HEK293T (cell line): ENCODE measurements around the gene SHISA6.

Experiments used
- CTCF ChIA-PET: fragments of 350-600 bp; formaldehyde crosslinking; extraction: SDS; loops from one replicate; lab custom pipeline; 2021; ENCODE audit warnings: antibody characterized with exemption, inconsistent platforms; lab: Yijun Ruan, JAX
- POLR2A ChIA-PET: fragments of 350-600 bp; formaldehyde crosslinking; extraction: SDS; loops from one replicate; lab custom pipeline; 2020; ENCODE audit warnings: antibody characterized with exemption, inconsistent platforms; lab: Yijun Ruan, JAX
- DNase-seq: peaks from one replicate; pipeline ENCODE4 v3.0.0; 2012; ENCODE audit warnings: mixed read lengths; ENCODE audit errors: extremely low spot score
- ARNT ChIP-seq: fragments of 450-650 bp; IDR thresholded peaks from 2 replicates; pipeline ENCODE4 v1.6.1; 2017; ENCODE audit warnings: mild to moderate bottlenecking
- BHLHE40 ChIP-seq: fragments of 450-650 bp; IDR thresholded peaks from 2 replicates; pipeline ENCODE4 v1.6.1; 2016; ENCODE audit warnings: mild to moderate bottlenecking, moderate library complexity, borderline replicate concordance
- CTBP1 ChIP-seq: fragments of 450-650 bp; IDR thresholded peaks from 2 replicates; pipeline ENCODE4 v1.6.1; 2016; ENCODE audit warnings: borderline replicate concordance
- ELF4 ChIP-seq: fragments of 450-650 bp; IDR thresholded peaks from 2 replicates; pipeline ENCODE4 v1.6.1; 2017; ENCODE audit warnings: antibody characterized with exemption
- FOXA1 ChIP-seq: fragments of 450-650 bp; IDR thresholded peaks from 2 replicates; pipeline ENCODE4 v1.6.1; 2016; ENCODE audit warnings: mild to moderate bottlenecking
- FOXK2 ChIP-seq: fragments of 450-650 bp; IDR thresholded peaks from 2 replicates; pipeline ENCODE4 v1.6.1; 2016; ENCODE audit warnings: mild to moderate bottlenecking
- FOXM1 ChIP-seq: fragments of 450-650 bp; IDR thresholded peaks from 2 replicates; pipeline ENCODE4 v1.6.1; 2017; ENCODE audit warnings: mild to moderate bottlenecking, borderline replicate concordance
- HDGF ChIP-seq: fragments of 450-650 bp; IDR thresholded peaks from 2 replicates; pipeline ENCODE4 v1.6.1; 2017; ENCODE audit warnings: antibody characterized with exemption, borderline replicate concordance
- L3MBTL2 ChIP-seq: fragments of 450-650 bp; conservative IDR thresholded peaks from 2 replicates; pipeline ENCODE4 v1.6.1; 2016; ENCODE audit warnings: mild to moderate bottlenecking
- LEF1 ChIP-seq: fragments of 450-650 bp; IDR thresholded peaks from 2 replicates; pipeline ENCODE4 v1.6.1; 2017; ENCODE audit warnings: mild to moderate bottlenecking, borderline replicate concordance
- NFRKB ChIP-seq: fragments of 450-650 bp; IDR thresholded peaks from 2 replicates; pipeline ENCODE4 v1.6.1; 2016; ENCODE audit warnings: mild to moderate bottlenecking, moderate library complexity
- SP1 ChIP-seq: fragments of 450-650 bp; IDR thresholded peaks from 2 replicates; pipeline ENCODE4 v1.6.1; 2017
- SUZ12 ChIP-seq: fragments of 450-650 bp; IDR thresholded peaks from 2 replicates; pipeline ENCODE4 v1.6.1; 2016; ENCODE audit warnings: mild to moderate bottlenecking
- TARDBP ChIP-seq: fragments of 450-650 bp; IDR thresholded peaks from 2 replicates; pipeline ENCODE4 v1.6.1; 2016
- ZNF384 ChIP-seq: fragments of 450-650 bp; IDR thresholded peaks from 2 replicates; pipeline ENCODE4 v1.6.1; 2016
- TF ChIP-seq, protein P1 (sequence below): fragments of 450-650 bp; IDR thresholded peaks from 2 replicates; pipeline ENCODE4 v1.6.1; 2016

The SHISA6 gene

GRCh38 chr17:11221721-11222120 is 19.3 kb upstream of the SHISA6 start:
- TF ChIP-seq, protein P1, sequence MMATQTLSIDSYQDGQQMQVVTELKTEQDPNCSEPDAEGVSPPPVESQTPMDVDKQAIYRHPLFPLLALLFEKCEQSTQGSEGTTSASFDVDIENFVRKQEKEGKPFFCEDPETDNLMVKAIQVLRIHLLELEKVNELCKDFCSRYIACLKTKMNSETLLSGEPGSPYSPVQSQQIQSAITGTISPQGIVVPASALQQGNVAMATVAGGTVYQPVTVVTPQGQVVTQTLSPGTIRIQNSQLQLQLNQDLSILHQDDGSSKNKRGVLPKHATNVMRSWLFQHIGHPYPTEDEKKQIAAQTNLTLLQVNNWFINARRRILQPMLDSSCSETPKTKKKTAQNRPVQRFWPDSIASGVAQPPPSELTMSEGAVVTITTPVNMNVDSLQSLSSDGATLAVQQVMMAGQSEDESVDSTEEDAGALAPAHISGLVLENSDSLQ, result no peak
- TF ChIP-seq ZNF384 (no peak), FOXK2 (no peak), L3MBTL2 (no peak), FOXM1 (no peak), SP1 (no peak), BHLHE40 (no peak), TARDBP (no peak), HDGF (no peak), FOXA1 (no peak), ARNT (no peak), LEF1 (no peak)
- CTCF ChIA-PET, result no interaction called here
- POLR2A ChIA-PET, result no interaction called here

GRCh38 chr17:11238705-11239104 is 2.3 kb upstream of the SHISA6 start:
- CTCF ChIA-PET, result no interaction called here
- no peak for TF ChIP-seq ELF4
- no peak for TF ChIP-seq BHLHE40
- no peak for TF ChIP-seq SUZ12
- TF ChIP-seq SP1, result no peak
- POLR2A ChIA-PET, result no interaction called here
- DNase-seq, result no peak

More at GRCh38 chr17:11221721-11222120, 19.3 kb upstream of the SHISA6 start:
- no peak for DNase-seq

DNA sequence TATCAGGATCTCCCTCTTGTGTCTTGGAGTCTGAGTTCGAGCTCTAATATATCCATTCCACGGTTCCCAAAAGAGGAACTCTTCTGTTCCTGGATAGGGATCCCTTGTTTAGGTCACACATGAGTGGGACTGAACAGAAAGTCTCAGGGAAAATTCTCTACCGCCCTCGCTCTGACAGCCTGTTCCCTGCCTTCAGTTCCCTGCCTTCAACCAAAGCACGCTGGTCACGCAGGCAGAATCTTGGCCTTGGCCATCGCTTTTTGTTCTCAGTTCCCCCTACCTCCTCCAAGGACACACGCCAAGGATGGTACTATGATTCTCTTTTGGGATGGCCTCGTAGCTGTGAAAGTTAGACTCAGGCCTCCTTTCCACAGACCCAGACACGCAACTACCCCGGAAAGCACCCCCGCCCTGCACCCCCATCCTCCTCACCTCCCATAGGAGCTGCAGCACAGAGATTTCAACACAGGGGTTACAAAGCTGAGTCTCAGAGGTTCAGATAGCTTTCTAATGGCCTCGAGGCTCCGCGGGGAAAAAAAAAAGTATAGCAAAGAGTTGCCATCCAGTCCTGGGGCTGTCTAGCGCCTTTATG is 1.5 kb upstream of the SHISA6 start:
- POLR2A ChIA-PET, result no interaction called here
- CTCF ChIA-PET, result no interaction called here
- TF ChIP-seq BHLHE40 (no peak), FOXA1 (no peak), L3MBTL2 (no peak), FOXM1 (no peak), FOXK2 (no peak), LEF1 (no peak), HDGF (no peak), ARNT (no peak), SUZ12 (no peak)
- DNase-seq, result no peak

GRCh38 chr17:11240041-11240840 is 772 bp upstream of the SHISA6 start:
- DNase-seq, result no peak
- CTCF ChIA-PET, result no interaction called here
- POLR2A ChIA-PET, result no interaction called here
- TF ChIP-seq TARDBP (no peak), CTBP1 (no peak), ZNF384 (no peak), LEF1 (no peak), HDGF (no peak), L3MBTL2 (no peak), FOXM1 (no peak), FOXA1 (no peak), BHLHE40 (no peak), ARNT (no peak), NFRKB (no peak), SP1 (no peak), ELF4 (no peak)

GRCh38 chr17:11241611-11242226 is 706 bp downstream of the SHISA6 start:
- ChIA-PET CTCF (no interaction called here), POLR2A (no interaction called here)
- no peak for DNase-seq
- no peak for TF ChIP-seq ZNF384
- TF ChIP-seq SUZ12, result no peak
- no peak for TF ChIP-seq L3MBTL2
- TF ChIP-seq ELF4, result no peak
- TF ChIP-seq CTBP1, result no peak
- no peak for TF ChIP-seq ARNT
- TF ChIP-seq FOXM1, result no peak
- TF ChIP-seq FOXK2, result no peak
- TF ChIP-seq BHLHE40, result no peak

DNA sequence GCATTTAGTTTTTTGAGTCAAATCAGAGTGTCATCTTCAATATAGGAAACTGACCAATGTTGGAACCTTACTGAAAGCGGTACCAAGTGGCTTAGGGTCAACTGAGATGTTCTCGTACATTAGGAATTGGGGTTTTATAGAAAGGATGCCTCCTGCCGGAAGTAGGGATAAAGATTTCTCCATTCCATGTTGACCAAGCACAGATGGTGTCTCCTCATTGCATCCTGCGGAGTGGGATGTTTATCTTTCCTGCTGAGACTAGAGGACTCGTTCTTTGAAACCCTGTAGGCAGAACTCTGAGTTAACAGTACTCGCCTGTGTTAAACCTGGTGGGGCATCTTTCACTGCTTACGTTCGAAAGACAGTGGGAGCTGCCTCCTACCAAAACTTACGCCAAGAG is 1.4 kb downstream of the SHISA6 start:
- CTCF ChIA-PET, result no interaction called here
- POLR2A ChIA-PET, result no interaction called here
- TF ChIP-seq SP1 (no peak), HDGF (no peak), ELF4 (no peak), CTBP1 (no peak), BHLHE40 (no peak), ZNF384 (no peak), LEF1 (no peak), TARDBP (no peak), NFRKB (no peak), FOXK2 (no peak), FOXA1 (no peak), ARNT (no peak), FOXM1 (no peak), L3MBTL2 (no peak), SUZ12 (no peak)
- TF ChIP-seq, protein P1, result no peak
- DNase-seq, result no peak

GRCh38 chr17:11244776-11245175 is 3.8 kb downstream of the SHISA6 start:
- TF ChIP-seq NFRKB (no peak), SUZ12 (no peak), ZNF384 (no peak), FOXA1 (no peak), FOXM1 (no peak), FOXK2 (no peak), SP1 (no peak), BHLHE40 (no peak), ELF4 (no peak), TARDBP (no peak), ARNT (no peak), HDGF (no peak), L3MBTL2 (no peak), CTBP1 (no peak), LEF1 (no peak)
- TF ChIP-seq, protein P1, result no peak
- no peak for DNase-seq
- ChIA-PET POLR2A (no interaction called here), CTCF (no interaction called here)
